GM13976 (cell line): ENCODE results near the gene ITGA11.

Experiments
- DNase-seq: peaks from one replicate; pipeline ENCODE4 v3.0.0; 2012; ENCODE audit warnings: low spot score
- CTCF ChIP-seq: IDR thresholded peaks from 2 replicates; pipeline ENCODE4 v1.5.1; 2012; ENCODE audit warnings: borderline replicate concordance, mild to moderate bottlenecking; ENCODE audit not compliant: insufficient read depth; ENCODE audit errors: extremely low read depth, missing control alignments, control extremely low read depth
- in situ Hi-C: fragments of 300-500 bp; cut with MboI; formaldehyde crosslinking; loops from one replicate; pipeline ENCODE4 v1.12.0; 2022; ENCODE audit warnings: low sequenced_read_pairs, mixed read lengths, inconsistent platforms; ENCODE audit not compliant: unreplicated experiment

Gene ITGA11

DNA sequence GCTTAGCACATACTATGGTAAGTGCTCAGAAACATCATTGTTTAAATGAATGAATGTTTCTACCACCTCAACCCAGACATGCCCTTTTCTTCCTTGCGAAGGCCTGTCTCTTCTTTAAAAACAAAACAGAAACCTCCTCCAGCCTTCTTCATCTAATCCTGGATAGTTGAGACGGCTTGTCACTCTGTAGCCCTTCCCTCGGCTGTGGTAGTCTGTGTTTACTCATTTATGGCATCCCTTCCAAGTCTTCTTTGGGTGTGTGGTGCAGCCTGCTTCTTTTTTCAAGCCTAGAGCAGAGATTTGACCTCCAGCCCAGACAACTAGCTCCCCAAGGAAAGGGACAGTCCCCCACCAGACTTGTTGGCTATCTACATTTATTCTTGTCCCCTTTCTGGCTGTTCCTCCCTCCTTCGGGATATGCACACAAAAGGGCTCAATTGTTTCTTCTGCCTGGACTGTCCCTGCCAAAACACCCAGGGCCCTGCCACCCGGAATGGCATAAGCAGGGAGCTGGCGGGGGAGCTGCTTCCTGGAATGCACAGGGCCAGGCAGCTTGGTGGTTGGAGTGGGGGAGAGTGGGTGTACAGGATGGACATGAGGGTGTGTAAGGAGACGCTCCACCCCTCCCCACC lies 67.8 kb downstream of the ITGA11 start:
- in situ Hi-C loops = no loop called here
- no peak for DNase-seq
- TF ChIP-seq CTCF = no peak

GRCh38 chr15:68363353-68363752 lies 68.6 kb downstream of the ITGA11 start:
- in situ Hi-C loops = no loop called here
- no peak for TF ChIP-seq CTCF

DNA sequence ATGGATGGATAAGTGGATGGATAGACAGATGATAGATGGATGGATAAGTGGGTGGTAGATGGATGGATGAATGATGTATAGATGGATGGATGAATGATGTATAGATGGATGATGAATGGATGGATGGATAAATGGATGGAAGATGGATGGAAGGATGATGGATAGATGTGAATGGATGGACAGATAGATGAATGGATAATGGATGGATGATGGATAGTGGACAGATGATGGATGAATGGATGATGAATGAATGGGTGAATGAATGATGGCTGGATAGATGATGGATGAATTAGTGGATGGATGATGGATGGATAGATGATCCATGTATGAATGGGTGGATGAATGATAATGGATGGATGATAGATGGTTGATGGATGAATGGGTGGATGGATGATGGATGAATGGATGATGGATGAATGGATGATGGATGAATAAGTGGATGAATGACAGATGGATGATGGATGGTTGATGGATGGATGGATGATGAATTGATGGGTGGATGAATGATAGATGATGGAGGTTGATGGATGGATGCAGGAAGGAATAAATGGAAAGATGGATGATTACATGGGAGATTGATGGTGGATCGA lies 69.3 kb downstream of the ITGA11 start:
- no peak for TF ChIP-seq CTCF
- in situ Hi-C loops = no loop called here
- no peak for DNase-seq

More at GRCh38 chr15:68363353-68363752, 68.6 kb downstream of the ITGA11 start:
- DNase-seq = no peak

DNA sequence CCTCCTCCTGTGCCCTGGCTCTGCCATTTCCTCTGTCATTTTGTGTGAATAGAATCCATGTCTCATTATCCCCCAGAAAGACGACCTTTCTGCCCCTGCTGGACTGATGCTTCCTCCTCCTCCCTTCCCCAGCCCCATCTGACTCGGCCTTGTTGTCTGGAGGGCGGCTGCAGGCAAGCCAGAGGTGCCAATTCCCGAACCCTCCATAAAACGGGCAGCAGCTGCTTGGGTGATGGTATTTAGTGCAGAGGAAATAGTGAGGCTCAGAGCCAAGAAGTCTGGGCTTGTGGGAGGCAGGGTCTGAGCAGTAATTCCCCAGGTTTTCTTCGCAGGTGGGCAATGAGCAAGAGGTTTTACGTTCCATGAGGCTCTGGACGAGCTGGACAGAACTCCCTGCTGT lies 71.2 kb downstream of the ITGA11 start:
- in situ Hi-C loops = no loop called here
- no peak for TF ChIP-seq CTCF
- no peak for DNase-seq

DNA sequence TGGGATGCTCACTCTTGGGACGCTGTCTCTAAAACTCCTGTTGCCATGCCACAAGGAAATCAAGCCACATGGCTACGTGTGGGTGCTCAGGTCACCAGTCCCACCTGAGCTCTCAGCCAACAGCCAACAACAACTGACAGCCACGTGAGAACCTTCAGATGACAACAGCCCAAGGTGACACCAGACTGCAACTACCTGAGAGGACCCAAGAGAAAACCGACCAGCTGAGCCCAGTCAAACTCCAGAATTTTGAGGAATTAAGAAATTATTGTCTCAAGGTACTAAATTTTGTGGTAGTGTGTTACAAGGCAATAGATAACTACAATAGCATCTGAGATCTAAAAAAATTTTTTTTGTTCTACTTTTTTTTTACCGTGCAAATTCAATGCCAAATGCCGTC lies 75.2 kb downstream of the ITGA11 start:
- DNase-seq = no peak
- TF ChIP-seq CTCF = no peak
- in situ Hi-C loops = no loop called here

GRCh38 chr15:68354923-68355322 lies 77.0 kb downstream of the ITGA11 start:
- in situ Hi-C loops = no loop called here
- DNase-seq = no peak
- TF ChIP-seq CTCF = no peak
